ENCODE measurements around the gene PWWP2A.

The PWWP2A gene

DNA sequence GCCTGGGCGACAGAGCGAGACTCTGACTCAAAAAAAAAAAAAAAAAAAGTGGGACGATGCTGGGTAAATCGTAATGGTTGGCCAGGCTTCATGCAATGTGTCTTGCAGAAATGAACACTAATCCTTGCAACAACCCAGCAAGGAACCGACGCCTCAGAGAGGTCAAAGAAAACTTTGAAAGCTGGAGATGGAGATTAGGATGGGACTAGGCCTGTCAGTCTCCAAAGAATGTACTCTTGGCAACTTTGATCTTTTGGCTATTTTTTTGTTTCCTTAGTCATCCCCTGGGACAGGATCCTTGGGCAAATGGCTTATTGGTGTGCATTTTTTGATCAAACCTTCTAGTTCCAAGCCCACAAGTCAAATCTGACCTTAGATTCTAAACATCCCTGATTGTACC lies 10.6 kb upstream of the PWWP2A start:
- DNase-seq: no peak

- DNase-seq: no peak
These were observed 9.4 kb upstream of the PWWP2A start for GRCh38 chr5:160128632-160129031.

DNA sequence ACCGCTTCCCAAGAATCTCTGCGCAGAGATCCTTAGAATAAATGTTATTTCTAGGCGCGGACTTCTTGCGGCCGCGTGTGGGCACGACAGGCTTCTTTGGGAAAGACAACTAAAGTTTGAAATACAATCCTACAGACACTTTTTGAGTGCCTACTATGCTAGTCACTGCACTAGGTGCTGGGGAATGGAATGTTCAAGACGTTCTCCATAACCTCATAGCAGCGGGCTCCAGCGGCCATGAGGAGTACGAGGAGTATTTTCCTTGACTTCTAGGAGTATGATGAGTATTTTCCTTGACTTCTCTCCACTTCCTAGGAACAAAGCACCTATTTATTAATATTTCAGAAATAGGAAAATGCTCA lies 636 bp upstream of the PWWP2A start:
- no peak for DNase-seq

- peak; percentile 37 to 45 for DNase-seq
These were observed 705 bp downstream of the PWWP2A start for GRCh38 chr5:160118349-160119141.

DNA sequence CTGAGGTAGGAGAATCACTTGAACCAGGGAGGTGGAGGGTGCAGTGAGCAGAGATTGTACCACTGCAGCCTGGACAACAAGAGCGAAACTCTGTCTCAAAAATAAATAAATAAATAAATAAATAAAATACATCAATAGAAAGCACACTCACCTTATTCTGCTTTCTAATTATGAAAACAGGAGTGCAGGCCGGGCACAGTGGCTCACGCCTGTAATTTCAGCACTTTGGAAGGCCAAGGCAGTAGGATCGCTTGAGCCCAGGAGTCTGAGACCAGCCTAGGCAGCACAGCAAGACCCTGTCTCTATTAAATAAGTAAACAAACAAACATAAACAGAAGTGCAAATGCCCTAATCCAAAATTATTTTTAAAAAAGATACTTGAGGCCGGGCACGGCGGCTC lies 2.3 kb downstream of the PWWP2A start:
- DNase-seq: no peak

- no peak for DNase-seq
These were observed 11.1 kb downstream of the PWWP2A start for GRCh38 chr5:160108124-160108523.

GRCh38 chr5:160105686-160106360 lies 13.4 kb downstream of the PWWP2A start:
- no peak for DNase-seq

- DNase-seq: no peak
These were observed 21.3 kb downstream of the PWWP2A start for GRCh38 chr5:160097991-160098390.

GRCh38 chr5:160096178-160096577 lies 23.1 kb downstream of the PWWP2A start:
- DNase-seq: no peak

GRCh38 chr5:160092960-160093707 lies 26.1 kb downstream of the PWWP2A start:
- DNase-seq: no peak

- DNase-seq: peak in 1 of 2 donors; percentile 24
These were observed 26.7 kb downstream of the PWWP2A start for GRCh38 chr5:160092514-160092913.

DNA sequence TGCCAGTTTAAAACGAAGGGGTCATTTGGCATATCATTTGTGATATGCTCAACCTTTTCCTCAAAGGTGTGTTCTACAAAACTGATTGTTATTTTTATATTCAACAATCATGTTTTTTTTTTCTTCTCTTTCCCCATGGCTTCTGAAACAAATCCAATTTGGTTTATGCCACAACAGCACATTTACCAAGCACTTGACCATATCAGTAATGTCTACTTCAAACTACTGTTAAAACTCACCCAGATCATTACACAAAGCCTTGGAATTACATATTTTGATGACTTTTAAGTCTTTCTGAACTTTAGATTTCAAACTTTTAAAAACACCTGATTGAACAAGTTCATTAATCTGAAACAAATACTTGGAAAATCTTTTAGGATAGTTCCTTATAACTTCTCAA lies 29.2 kb downstream of the PWWP2A start:
- DNase-seq: no peak

- no peak for DNase-seq
These were observed 29.7 kb downstream of the PWWP2A start for GRCh38 chr5:160089531-160089930.

- no peak for DNase-seq
These were observed 30.4 kb downstream of the PWWP2A start for GRCh38 chr5:160088805-160089204.

GRCh38 chr5:160087199-160087598 lies 32.1 kb downstream of the PWWP2A start:
- no peak for DNase-seq

- DNase-seq: no peak
These were observed 35.1 kb downstream of the PWWP2A start for GRCh38 chr5:160084144-160084543.

DNA sequence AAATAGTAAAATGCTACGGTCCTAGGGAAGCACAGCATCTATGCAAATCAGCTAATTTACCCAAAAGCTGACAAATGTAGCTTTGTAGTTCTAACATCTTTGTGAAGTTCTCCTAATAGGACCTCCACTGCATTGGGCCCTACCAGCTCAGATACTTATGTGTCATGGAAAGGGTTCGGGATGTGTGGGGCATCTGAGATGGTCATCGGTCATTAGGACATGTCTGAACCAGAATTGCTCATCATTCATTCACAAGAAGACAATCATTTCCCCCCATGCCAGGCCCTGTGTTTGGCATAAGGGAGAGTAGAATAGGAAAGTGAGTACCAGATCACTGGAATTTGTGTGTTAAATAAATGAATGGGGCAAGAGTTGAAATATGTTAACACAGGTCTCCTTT lies 35.7 kb downstream of the PWWP2A start:
- DNase-seq: no peak

GRCh38 chr5:160082614-160083500 lies 36.4 kb downstream of the PWWP2A start:
- no peak for DNase-seq

DNA sequence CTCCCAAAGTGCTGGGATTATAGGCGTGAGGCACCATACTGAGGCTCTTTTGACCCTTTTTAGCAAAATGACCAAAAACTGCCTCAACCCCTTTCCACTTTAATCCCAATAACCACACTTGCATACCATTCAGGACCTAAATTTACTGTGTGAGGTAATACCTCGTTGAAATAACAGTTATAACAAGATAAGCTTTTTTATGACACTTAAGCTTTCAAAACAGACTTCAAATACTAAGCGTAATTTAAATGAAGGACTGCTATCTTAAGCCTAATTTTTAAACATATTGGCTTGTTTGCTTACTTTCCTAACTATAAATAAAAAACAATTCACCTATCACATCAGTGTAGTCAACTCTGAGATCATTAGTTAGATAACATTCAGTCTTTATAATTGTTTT lies 37.8 kb downstream of the PWWP2A start:
- no peak for DNase-seq

- no peak for DNase-seq
These were observed 39.5 kb downstream of the PWWP2A start for GRCh38 chr5:160079753-160080152.

GRCh38 chr5:160076997-160077396 lies 42.3 kb downstream of the PWWP2A start:
- DNase-seq: no peak

DNA sequence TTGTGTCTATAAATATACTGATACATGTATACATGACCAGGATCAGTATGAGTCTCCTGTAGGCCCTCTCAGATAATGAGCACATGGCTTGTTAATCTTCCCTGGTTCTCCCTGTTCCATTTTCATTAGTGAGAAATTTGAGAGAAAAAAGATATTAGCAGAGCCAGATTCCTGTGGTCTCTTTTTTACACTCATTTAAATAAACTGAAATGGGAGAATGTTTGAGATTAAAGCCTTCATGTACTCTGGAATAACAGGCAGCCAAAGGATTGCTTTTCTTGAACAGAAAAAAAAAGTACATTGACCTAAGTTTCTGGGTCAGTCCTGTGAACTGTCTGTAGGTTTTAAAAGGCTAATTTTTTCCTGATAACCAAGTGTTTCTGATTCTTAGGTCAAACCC lies 44.2 kb downstream of the PWWP2A start:
- DNase-seq: no peak

GRCh38 chr5:160071916-160072315 lies 47.3 kb downstream of the PWWP2A start:
- DNase-seq: no peak

Data from hippocampal formation (tissue), 2 donors.